Measurements from ENCODE around the gene ERBB4. TPM values are rescaled to one million over a fixed set of nuclear protein-coding genes. Genes with fewer than 3 reads are reported as not detected.

The ERBB4 gene
- polyA plus RNA-seq, 4 donors, result 0.04 to 0.13 TPM; not detected in 2

- no peak overlapping the region for H3K27ac ChIP-seq (ENCODE audit: low read depth in 1 of 3, low read length in 2 of 3)
- 70 to 86% (median 72%) methylated on average over 2 of the region's 2 CpGs for WGBS, 3 donors
- H3K27me3 ChIP-seq (ENCODE audit: control insufficient read depth in 3 of 3, insufficient read depth in 3 of 3, low read length in 3 of 3), result no peaks in the 10 kb centered on the region
- H3K9me3 ChIP-seq (ENCODE audit: control insufficient read depth in 2 of 2, insufficient read depth in 1 of 2, low read depth in 1 of 2, low read length in 1 of 2), result no peaks in the 10 kb centered on the region
- H3K4me3 ChIP-seq (ENCODE audit: low read depth in 1 of 3, low read length in 3 of 3), result no peak overlapping the region
- no peak for DNase-seq
- no peak for FAIRE-seq
- peaks cover 0 to 6% (median 0%) of the 10 kb centered on the region in 3 donors for H3K4me1 ChIP-seq (ENCODE audit: control insufficient read depth in 3 of 3, insufficient read depth in 2 of 3, low read depth in 1 of 3, low read length in 2 of 3)
- no peaks in the 10 kb centered on the region for H3K36me3 ChIP-seq (ENCODE audit: control insufficient read depth in 3 of 3, insufficient read depth in 2 of 3, low read depth in 1 of 3, low read length in 3 of 3)
Measured at GRCh38 chr2:212133337-212133736, 405.3 kb downstream of the ERBB4 start.

DNA sequence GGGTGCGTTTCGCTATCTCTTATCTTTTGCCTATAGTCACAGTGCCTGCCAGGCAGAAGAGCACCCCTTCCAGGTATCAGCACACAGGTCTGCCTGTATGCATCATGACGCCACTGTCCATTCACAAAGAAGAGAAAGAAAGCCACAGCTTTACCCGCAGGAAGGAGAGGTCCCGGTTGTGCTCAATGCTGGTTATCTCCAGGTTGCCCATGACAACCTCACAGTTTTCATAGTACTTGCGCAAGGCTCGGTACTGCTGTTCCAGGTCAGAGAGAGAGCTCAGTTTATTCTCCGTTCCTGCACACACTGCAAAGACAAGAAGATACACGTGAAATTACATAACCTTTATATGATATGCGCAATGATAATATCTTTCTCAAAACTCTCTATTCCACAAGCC is 414.0 kb downstream of the ERBB4 start:
- H3K36me3 ChIP-seq (ENCODE audit: control insufficient read depth in 3 of 3, insufficient read depth in 2 of 3, low read depth in 1 of 3, low read length in 3 of 3), result no peaks in the 10 kb centered on the region
- H3K9me3 ChIP-seq (ENCODE audit: control insufficient read depth in 2 of 2, insufficient read depth in 1 of 2, low read depth in 1 of 2, low read length in 1 of 2), result no peaks in the 10 kb centered on the region
- peak overlapping the region in 1 of 3 donors; percentile 15 for H3K27ac ChIP-seq (ENCODE audit: low read depth in 1 of 3, low read length in 2 of 3)
- DNase-seq (peak; percentile 8 to 81), FAIRE-seq (no peak)
- whole genome bisulfite sequencing, 3 donors, result 16 to 54% (median 34%) methylated on average over 10 of the region's 10 CpGs
- no peaks in the 10 kb centered on the region for H3K4me1 ChIP-seq (ENCODE audit: control insufficient read depth in 3 of 3, insufficient read depth in 2 of 3, low read depth in 1 of 3, low read length in 2 of 3)
- no peak overlapping the region for H3K4me3 ChIP-seq (ENCODE audit: low read depth in 1 of 3, low read length in 3 of 3)
- H3K27me3 ChIP-seq (ENCODE audit: control insufficient read depth in 3 of 3, insufficient read depth in 3 of 3, low read length in 3 of 3), result no peaks in the 10 kb centered on the region

DNA sequence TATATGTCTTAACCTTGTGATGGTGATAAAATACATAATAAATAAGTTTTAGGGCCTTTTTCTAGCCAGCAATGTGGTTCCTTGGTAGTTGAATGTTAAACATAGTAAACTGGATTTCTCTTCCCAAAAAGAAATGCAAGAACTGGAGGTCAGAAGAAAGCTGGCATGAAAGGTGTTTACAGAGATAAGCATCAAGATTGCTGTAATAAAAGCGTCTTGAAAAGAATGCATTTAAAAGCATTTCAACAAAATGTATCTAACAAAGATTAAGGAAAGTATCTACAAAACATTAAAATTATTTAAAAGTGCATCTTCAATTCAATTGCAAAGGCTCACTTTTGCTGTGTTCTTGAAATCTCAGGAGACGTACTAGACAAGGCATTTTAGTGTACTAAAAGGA is 419.0 kb downstream of the ERBB4 start:
- 41 to 71% (median 49%) methylated on average over 2 of the region's 2 CpGs for WGBS, 3 donors
- H3K4me1 ChIP-seq (ENCODE audit: control insufficient read depth in 3 of 3, insufficient read depth in 2 of 3, low read depth in 1 of 3, low read length in 2 of 3), result no peaks in the 10 kb centered on the region
- no peaks in the 10 kb centered on the region for H3K36me3 ChIP-seq (ENCODE audit: control insufficient read depth in 3 of 3, insufficient read depth in 2 of 3, low read depth in 1 of 3, low read length in 3 of 3)
- H3K27ac ChIP-seq (ENCODE audit: low read depth in 1 of 3, low read length in 2 of 3), result no peak overlapping the region
- H3K9me3 ChIP-seq (ENCODE audit: control insufficient read depth in 2 of 2, insufficient read depth in 1 of 2, low read depth in 1 of 2, low read length in 1 of 2), result no peaks in the 10 kb centered on the region
- no peaks in the 10 kb centered on the region for H3K27me3 ChIP-seq (ENCODE audit: control insufficient read depth in 3 of 3, insufficient read depth in 3 of 3, low read length in 3 of 3)
- FAIRE-seq (no peak), DNase-seq (no peak)
- no peak overlapping the region for H3K4me3 ChIP-seq (ENCODE audit: low read depth in 1 of 3, low read length in 3 of 3)

DNA sequence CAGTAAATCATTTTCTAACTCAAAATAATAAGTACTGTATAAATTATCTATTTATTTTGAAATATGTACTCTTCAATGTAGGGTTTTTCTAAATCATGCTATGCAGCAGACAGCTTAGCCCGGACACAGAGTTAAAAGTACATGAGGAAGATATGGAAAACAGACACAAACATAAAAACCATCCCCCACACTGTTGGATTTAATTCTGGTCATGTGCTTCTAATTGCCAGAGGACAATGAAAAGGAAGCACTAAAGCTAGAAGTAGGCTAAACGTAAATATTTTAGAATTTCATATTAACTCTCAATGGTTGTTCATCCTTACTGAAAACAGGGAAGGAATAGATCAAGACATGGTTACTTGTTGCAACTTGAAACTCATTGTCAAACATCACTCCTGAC is 420.7 kb downstream of the ERBB4 start:
- FAIRE-seq, result no peak
- no peak overlapping the region for H3K4me3 ChIP-seq (ENCODE audit: low read depth in 1 of 3, low read length in 3 of 3)
- H3K9me3 ChIP-seq (ENCODE audit: control insufficient read depth in 2 of 2, insufficient read depth in 1 of 2, low read depth in 1 of 2, low read length in 1 of 2), result no peaks in the 10 kb centered on the region
- DNase-seq, result no peak
- no peaks in the 10 kb centered on the region for H3K36me3 ChIP-seq (ENCODE audit: control insufficient read depth in 3 of 3, insufficient read depth in 2 of 3, low read depth in 1 of 3, low read length in 3 of 3)
- no peak overlapping the region for H3K27ac ChIP-seq (ENCODE audit: low read depth in 1 of 3, low read length in 2 of 3)
- no peaks in the 10 kb centered on the region for H3K27me3 ChIP-seq (ENCODE audit: control insufficient read depth in 3 of 3, insufficient read depth in 3 of 3, low read length in 3 of 3)
- no peaks in the 10 kb centered on the region for H3K4me1 ChIP-seq (ENCODE audit: control insufficient read depth in 3 of 3, insufficient read depth in 2 of 3, low read depth in 1 of 3, low read length in 2 of 3)
- WGBS, 3 donors, result 56 to 90% (median 83%) methylated on average over 2 of the region's 2 CpGs

- DNase-seq (no peak), FAIRE-seq (no peak)
- H3K27me3 ChIP-seq (ENCODE audit: control insufficient read depth in 3 of 3, insufficient read depth in 3 of 3, low read length in 3 of 3), result no peaks in the 10 kb centered on the region
- no peak overlapping the region for H3K27ac ChIP-seq (ENCODE audit: low read depth in 1 of 3, low read length in 2 of 3)
- peaks cover 0 to 22% (median 2%) of the 10 kb centered on the region in 3 donors for H3K4me1 ChIP-seq (ENCODE audit: control insufficient read depth in 3 of 3, insufficient read depth in 2 of 3, low read depth in 1 of 3, low read length in 2 of 3)
- H3K36me3 ChIP-seq (ENCODE audit: control insufficient read depth in 3 of 3, insufficient read depth in 2 of 3, low read depth in 1 of 3, low read length in 3 of 3), result no peaks in the 10 kb centered on the region
- H3K4me3 ChIP-seq (ENCODE audit: low read depth in 1 of 3, low read length in 3 of 3), result no peak overlapping the region
- 80 to 91% (median 89%) methylated on average over 1 of the region's 1 CpG for WGBS, 3 donors
- no peaks in the 10 kb centered on the region for H3K9me3 ChIP-seq (ENCODE audit: control insufficient read depth in 2 of 2, insufficient read depth in 1 of 2, low read depth in 1 of 2, low read length in 1 of 2)
Measured at GRCh38 chr2:212114489-212114888, 424.1 kb downstream of the ERBB4 start.

DNA sequence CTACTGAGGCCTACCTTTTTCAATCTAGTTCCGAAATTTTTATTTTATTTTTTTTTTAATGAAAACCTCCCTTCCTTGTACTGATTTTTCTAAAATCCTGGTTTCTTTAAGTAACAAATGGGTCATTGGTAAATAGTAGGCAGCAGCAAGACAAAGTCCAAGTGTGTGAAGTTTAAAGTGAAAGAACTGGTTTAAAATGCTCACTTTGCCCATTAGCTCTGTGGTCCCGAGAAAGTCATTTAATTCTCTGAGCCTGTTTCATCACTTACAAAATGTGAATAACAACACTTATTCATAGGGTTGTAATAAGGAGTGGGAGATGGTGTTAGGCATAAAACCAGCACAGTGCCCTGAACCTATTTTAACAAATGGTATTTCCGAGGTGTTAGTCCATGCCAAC is 426.2 kb downstream of the ERBB4 start:
- H3K9me3 ChIP-seq (ENCODE audit: control insufficient read depth in 2 of 2, insufficient read depth in 1 of 2, low read depth in 1 of 2, low read length in 1 of 2), result no peaks in the 10 kb centered on the region
- H3K4me1 ChIP-seq (ENCODE audit: control insufficient read depth in 3 of 3, insufficient read depth in 2 of 3, low read depth in 1 of 3, low read length in 2 of 3), result peaks cover 0 to 27% (median 2%) of the 10 kb centered on the region in 3 donors
- no peak for FAIRE-seq
- H3K27me3 ChIP-seq (ENCODE audit: control insufficient read depth in 3 of 3, insufficient read depth in 3 of 3, low read length in 3 of 3), result no peaks in the 10 kb centered on the region
- H3K27ac ChIP-seq (ENCODE audit: low read depth in 1 of 3, low read length in 2 of 3), result peak overlapping the region in 1 of 3 donors; percentile 12
- WGBS, 3 donors, result 55 to 77% (median 58%) methylated on average over 3 of the region's 3 CpGs
- no peak overlapping the region for H3K4me3 ChIP-seq (ENCODE audit: low read depth in 1 of 3, low read length in 3 of 3)
- no peaks in the 10 kb centered on the region for H3K36me3 ChIP-seq (ENCODE audit: control insufficient read depth in 3 of 3, insufficient read depth in 2 of 3, low read depth in 1 of 3, low read length in 3 of 3)
- DNase-seq, result peak in 1 of 2 donors; percentile 57

DNA sequence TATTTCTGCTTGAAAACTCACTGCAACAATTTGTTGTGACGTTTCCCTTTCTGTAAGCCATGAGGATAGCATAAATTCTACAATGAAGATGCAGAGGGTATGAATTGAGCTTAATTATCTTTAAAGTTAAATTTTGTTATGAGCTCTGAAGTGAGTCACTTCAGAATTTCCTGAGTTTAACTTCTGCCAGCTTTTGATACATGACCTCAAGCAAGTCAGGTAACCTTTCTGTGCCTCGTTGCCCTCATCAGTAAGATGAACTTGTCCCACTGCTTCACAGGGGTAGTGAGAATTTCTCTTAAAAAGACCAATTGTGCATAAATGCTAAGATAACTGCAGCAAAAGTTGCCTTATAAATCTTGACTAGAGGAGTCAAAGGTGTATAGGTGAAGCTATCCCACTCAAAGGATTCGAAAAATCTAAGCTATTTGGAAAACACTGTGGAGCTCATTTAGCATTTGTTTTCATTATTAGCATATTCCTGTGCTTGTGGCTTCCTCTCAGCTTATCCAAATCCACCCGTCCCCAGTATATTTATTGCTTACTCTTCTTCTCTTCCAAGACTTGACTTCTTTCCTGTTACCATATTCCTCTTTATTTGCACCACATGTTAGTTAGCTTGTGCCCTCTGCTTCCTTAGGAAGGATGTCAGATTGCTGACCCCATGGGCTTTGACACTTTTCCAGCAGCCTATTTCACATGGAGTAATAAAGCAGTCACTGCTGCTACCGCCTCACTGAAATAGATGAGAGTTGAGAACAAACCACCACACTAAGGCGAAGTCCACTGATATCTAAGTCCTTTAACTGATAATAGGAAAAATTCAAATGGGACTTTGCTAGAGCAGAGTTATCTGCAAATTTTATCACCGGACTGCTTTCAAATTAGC is 428.6 kb downstream of the ERBB4 start:
- no peak overlapping the region for H3K4me3 ChIP-seq (ENCODE audit: low read depth in 1 of 3, low read length in 3 of 3)
- H3K4me1 ChIP-seq (ENCODE audit: control insufficient read depth in 3 of 3, insufficient read depth in 2 of 3, low read depth in 1 of 3, low read length in 2 of 3), result peaks cover 0 to 27% (median 2%) of the 10 kb centered on the region in 3 donors
- peaks cover 0 to 13% of the 10 kb centered on the region in 2 donors for H3K9me3 ChIP-seq (ENCODE audit: control insufficient read depth in 2 of 2, insufficient read depth in 1 of 2, low read depth in 1 of 2, low read length in 1 of 2)
- no peak for FAIRE-seq
- WGBS, 3 donors, result 18 to 35% (median 22%) methylated on average over 7 of the region's 7 CpGs
- peak overlapping the region in 1 of 3 donors; percentile 36 for H3K27ac ChIP-seq (ENCODE audit: low read depth in 1 of 3, low read length in 2 of 3)
- DNase-seq, result peak; percentile 70
- H3K27me3 ChIP-seq (ENCODE audit: control insufficient read depth in 3 of 3, insufficient read depth in 3 of 3, low read length in 3 of 3), result no peaks in the 10 kb centered on the region
- no peaks in the 10 kb centered on the region for H3K36me3 ChIP-seq (ENCODE audit: control insufficient read depth in 3 of 3, insufficient read depth in 2 of 3, low read depth in 1 of 3, low read length in 3 of 3)

DNA sequence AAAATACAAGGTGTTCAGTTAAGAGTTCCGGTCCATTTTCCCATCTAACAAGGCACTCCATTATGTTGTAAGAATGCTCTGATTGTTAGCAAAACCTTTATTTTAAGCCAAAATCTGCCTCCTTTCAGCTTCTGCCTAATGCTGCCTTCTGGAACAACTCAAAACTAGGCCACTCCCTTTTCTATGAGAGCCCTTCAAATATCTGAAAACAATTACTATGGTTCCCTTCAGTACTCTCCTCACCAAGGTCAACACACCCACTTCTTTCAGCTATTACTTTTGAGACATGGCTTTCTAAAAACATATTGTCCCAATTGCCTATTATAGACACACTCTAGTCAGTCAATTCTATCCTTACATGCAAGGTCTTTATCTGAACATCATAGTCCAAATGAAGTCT is 429.4 kb downstream of the ERBB4 start:
- DNase-seq (no peak), FAIRE-seq (no peak)
- Histone ChIP-seq H3K9me3 (ENCODE audit: control insufficient read depth in 2 of 2, insufficient read depth in 1 of 2, low read depth in 1 of 2, low read length in 1 of 2) (peaks cover 0 to 13% of the 10 kb centered on the region in 2 donors), H3K27me3 (ENCODE audit: control insufficient read depth in 3 of 3, insufficient read depth in 3 of 3, low read length in 3 of 3) (no peaks in the 10 kb centered on the region), H3K27ac (ENCODE audit: low read depth in 1 of 3, low read length in 2 of 3) (no peak overlapping the region), H3K36me3 (ENCODE audit: control insufficient read depth in 3 of 3, insufficient read depth in 2 of 3, low read depth in 1 of 3, low read length in 3 of 3) (no peaks in the 10 kb centered on the region), H3K4me3 (ENCODE audit: low read depth in 1 of 3, low read length in 3 of 3) (no peak overlapping the region), H3K4me1 (ENCODE audit: control insufficient read depth in 3 of 3, insufficient read depth in 2 of 3, low read depth in 1 of 3, low read length in 2 of 3) (peaks cover 0 to 27% (median 2%) of the 10 kb centered on the region in 3 donors)
- 92 to 100% (median 96%) methylated on average over 1 of the region's 1 CpG for WGBS, 3 donors
